DMS53 (cell line): ENCODE data around the gene NUMA1.

Experiments
- DNase-seq: peaks from one replicate; lab custom pipeline; 2025; lab: John Stamatoyannopoulos, UW

Gene NUMA1

GRCh38 chr11:72014761-72015320, 65.5 kb downstream of the NUMA1 start:
- DNase-seq = no peak

GRCh38 chr11:72013765-72014711, 66.3 kb downstream of the NUMA1 start:
- no peak for DNase-seq

- no peak for DNase-seq
Measured at GRCh38 chr11:72012897-72013721, 67.2 kb downstream of the NUMA1 start.

- no peak for DNase-seq
Measured at GRCh38 chr11:72012091-72012630, 68.2 kb downstream of the NUMA1 start.

- DNase-seq = no peak
Measured at GRCh38 chr11:72010529-72011233, 69.7 kb downstream of the NUMA1 start.

- no peak for DNase-seq
Measured at GRCh38 chr11:72009156-72009555, 71.2 kb downstream of the NUMA1 start.

- no peak for DNase-seq
Measured at GRCh38 chr11:72008728-72009127, 71.6 kb downstream of the NUMA1 start.

GRCh38 chr11:72007587-72007986, 72.8 kb downstream of the NUMA1 start:
- no peak for DNase-seq

GRCh38 chr11:72007089-72007476, 73.3 kb downstream of the NUMA1 start:
- DNase-seq = no peak

- peak; percentile 32 for DNase-seq
Measured at GRCh38 chr11:72006309-72007088, 73.8 kb downstream of the NUMA1 start.

- peak; percentile 43 for DNase-seq
Measured at GRCh38 chr11:72005347-72006260, 74.7 kb downstream of the NUMA1 start.

- DNase-seq = peak; percentile 43
Measured at GRCh38 chr11:72004515-72005346, 75.6 kb downstream of the NUMA1 start.

- DNase-seq = no peak
Measured at GRCh38 chr11:72003776-72004171, 76.6 kb downstream of the NUMA1 start.

GRCh38 chr11:72002841-72003775, 77.2 kb downstream of the NUMA1 start:
- DNase-seq = no peak

GRCh38 chr11:72001834-72002591, 78.3 kb downstream of the NUMA1 start:
- no peak for DNase-seq

GRCh38 chr11:72001285-72001684, 79.1 kb downstream of the NUMA1 start:
- no peak for DNase-seq
